T-cell (primary cell): ENCODE results near the gene FANCD2OS. TPM values are rescaled to one million over a fixed set of nuclear protein-coding genes. Genes with fewer than 3 reads are reported as not detected.
"Not testable (repeated sequence)": the region's sequence is repeated elsewhere in the genome, so short reads cannot be mapped to it uniquely, and the experiment has no call there.

ENCODE experiments used
- ATAC-seq, 4 experiments: fragments of 200-7000 bp in 3 of 4; fragments of 150-1000 bp in 1 of 4; cut with Tn5 transposase; replicated peaks in 1 of 4; 1 replicate in 3 of 4; 2 replicates in 1 of 4; pipeline ENCODE4 v1.10.0; 2021; ENCODE audit warnings: moderate library complexity in 3 of 4, mild to moderate bottlenecking in 2 of 4, moderate number of reproducible peaks in 1 of 4
- CTCF ChIA-PET, 2 donors: fragments of 300-600 bp; sonication (Branson Sonifier 250); formaldehyde crosslinking; loops; one replicate each; lab custom pipeline; 2022; ENCODE audit warnings: antibody characterized with exemption in 2 of 2; lab: Charles Lee
- POLR2A ChIA-PET, 2 donors: fragments of 300-600 bp; sonication (Branson Sonifier 250); formaldehyde crosslinking; loops; one replicate each; lab custom pipeline; 2022; ENCODE audit warnings: antibody characterized with exemption in 2 of 2; lab: Charles Lee
- DNase-seq, 35 experiments: peaks; one replicate each; pipeline versions ENCODE4 v3.0.0 to v3.0.0-alpha.2; 2013 to 2023
- H3K27ac ChIP-seq: one replicate; pipeline ENCODE4 v1.5.1; 2013; ENCODE audit warnings: low read length
- H3K27me3 ChIP-seq, 2 experiments: replicated peaks in 1 of 2; 1 replicate in 1 of 2; 2 replicates in 1 of 2; pipeline versions ENCODE4 v1.6.1 to v1.7.0; 2013; ENCODE audit warnings: low read length in 1 of 2, mixed read lengths in 1 of 2; ENCODE audit not compliant: control insufficient read depth in 2 of 2, insufficient read depth in 2 of 2; ENCODE audit errors: extremely low read depth in 1 of 2
- H3K36me3 ChIP-seq, 2 donors: 1 replicate in 1 of 2; 2 replicates in 1 of 2; pipeline versions ENCODE4 v1.6.1 to v1.7.0; 2013; ENCODE audit warnings: low read length in 1 of 2; ENCODE audit not compliant: control insufficient read depth in 2 of 2, insufficient read depth in 1 of 2; ENCODE audit errors: extremely low read depth in 1 of 2
- H3K4me1 ChIP-seq, 2 experiments: 1 replicate in 1 of 2; 2 replicates in 1 of 2; pipeline versions ENCODE4 v1.6.1 to v1.7.0; 2013; ENCODE audit warnings: low read length in 2 of 2, mixed read lengths in 1 of 2; ENCODE audit not compliant: insufficient read depth in 2 of 2, control insufficient read depth in 1 of 2; ENCODE audit errors: extremely low read depth in 1 of 2
- H3K4me3 ChIP-seq, 2 donors: 1 replicate in 1 of 2; 2 replicates in 1 of 2; pipeline versions ENCODE4 v1.5.1 to v1.7.0; 2013; ENCODE audit warnings: mild to moderate bottlenecking in 2 of 2, low read length in 1 of 2, moderate library complexity in 1 of 2; ENCODE audit not compliant: control insufficient read depth in 1 of 2; ENCODE audit errors: extremely low read depth in 1 of 2
- H3K9me3 ChIP-seq: 2 replicates; pipeline ENCODE4 v1.7.0; 2013
- H3K27ac Mint-ChIP-seq, 2 donors: one replicate each; pipeline ENCODE4 v1.8.0; 2020 to 2021; ENCODE audit warnings: mild to moderate bottlenecking in 2 of 2, mixed read lengths in 2 of 2
- H3K27me3 Mint-ChIP-seq, 2 donors: one replicate each; pipeline ENCODE4 v1.8.0; 2021 to 2022; ENCODE audit warnings: mixed read lengths in 2 of 2
- H3K36me3 Mint-ChIP-seq: one replicate; pipeline ENCODE4 v1.8.0; 2021; ENCODE audit warnings: mixed read lengths
- H3K4me1 Mint-ChIP-seq, 3 donors: one replicate each; pipeline ENCODE4 v1.8.0; 2020 to 2022; ENCODE audit warnings: mixed read lengths in 3 of 3, mild to moderate bottlenecking in 1 of 3
- H3K4me3 Mint-ChIP-seq, 3 donors: one replicate each; pipeline ENCODE4 v1.8.0; 2020 to 2022; ENCODE audit warnings: mild to moderate bottlenecking in 3 of 3, mixed read lengths in 3 of 3, moderate library complexity in 3 of 3
- H3K9me3 Mint-ChIP-seq, 3 donors: one replicate each; pipeline ENCODE4 v1.8.0; 2020 to 2022; ENCODE audit warnings: mixed read lengths in 3 of 3
- WGBS: methylation state at CpG from one replicate; pipeline ENCODE4 v1.1.5; 2013; ENCODE audit warnings: missing lambda C conversion rate; ENCODE audit not compliant: insufficient coverage; 5-methylcytosine and 5-hydroxymethylcytosine counted together
- total RNA-seq, 35 experiments: library from RNA in 6 of 35; stranded (reverse) in 6 of 35; fragments of 120-200 nt in 1 of 35; gene quantifications; one replicate each; pipeline versions ENCODE4 v1.2.1 to v1.2.4 and lab custom pipeline; 2013 to 2026

FANCD2OS gene
- total RNA-seq, 5 donors from 2014 or later (not counting 1 experiment from before 2014, with no cell fraction given): not detected

- no peaks in the 10 kb centered on the region for H3K27me3 ChIP-seq
- no peak overlapping the region for H3K27ac Mint-ChIP-seq
Observed at GRCh38 chr3:10090179-10090578, 17.9 kb downstream of the FANCD2OS start.

DNA sequence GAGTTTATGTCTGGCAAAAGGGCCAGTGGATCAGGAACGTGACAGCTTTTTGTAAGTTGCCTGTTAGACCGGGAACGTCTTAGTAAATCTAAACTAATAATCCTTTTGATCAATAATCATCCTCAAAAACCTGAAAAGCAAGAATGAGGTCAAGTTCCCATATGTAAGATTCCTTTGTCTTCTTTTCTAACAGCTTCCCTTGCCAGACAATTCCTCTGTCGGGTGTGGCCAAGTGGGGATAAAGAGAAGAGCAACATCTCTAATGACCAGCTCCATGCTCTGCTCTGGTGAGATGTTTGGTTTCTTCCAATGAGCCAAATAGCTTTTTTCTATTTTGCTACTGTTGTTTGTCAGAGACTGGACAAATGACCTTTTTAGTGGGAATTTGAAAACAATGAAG is 19.8 kb downstream of the FANCD2OS start:
- CTCF ChIA-PET: interaction anchor here in 1 of 2 donors (0.6 kb wide), 1 partner anchor 111 kb away, joined by 3 read pairs; no protein-coding TSS in a partner anchor
- Histone ChIP-seq H3K36me3 (peaks cover 6 to 14% of the 10 kb centered on the region in 2 donors), H3K4me3 (no peak overlapping the region), H3K27ac (no peak overlapping the region), H3K4me1 (no peaks in the 10 kb centered on the region), H3K27me3 (no peaks in the 10 kb centered on the region), H3K9me3 (no peaks in the 10 kb centered on the region)
- POLR2A ChIA-PET: no interaction called here
- Mint-ChIP-seq H3K4me1 (no peaks in the 10 kb centered on the region), H3K4me3 (no peak overlapping the region), H3K27ac (no peak overlapping the region), H3K27me3 (no peaks in the 10 kb centered on the region), H3K36me3 (peaks cover 32% of the 10 kb centered on the region), H3K9me3 (no peaks in the 10 kb centered on the region)
- no CpG with 5 or more reads among the region's 4 CpGs for WGBS
- ATAC-seq: no peak
- DNase-seq: no peak

More at GRCh38 chr3:10090179-10090578, 17.9 kb downstream of the FANCD2OS start:
- Mint-ChIP-seq H3K36me3 (peaks cover 30% of the 10 kb centered on the region), H3K27me3 (no peaks in the 10 kb centered on the region), H3K4me3 (no peak overlapping the region), H3K9me3 (no peaks in the 10 kb centered on the region), H3K4me1 (no peaks in the 10 kb centered on the region)
- Histone ChIP-seq H3K9me3 (no peaks in the 10 kb centered on the region), H3K36me3 (peaks cover 6 to 15% of the 10 kb centered on the region in 2 donors), H3K4me1 (no peaks in the 10 kb centered on the region), H3K27ac (no peak overlapping the region), H3K4me3 (no peak overlapping the region)
- ATAC-seq: no peak
- WGBS: 100% methylated on average over 3 of the region's 6 CpGs
- POLR2A ChIA-PET: no interaction called here
- CTCF ChIA-PET: interaction anchor here in 1 of 2 donors (0.7 kb wide), 1 partner anchor 160 kb away, joined by 8 read pairs; no protein-coding TSS in a partner anchor
- no peak for DNase-seq

- ATAC-seq: no peak
- Mint-ChIP-seq H3K9me3 (no peaks in the 10 kb centered on the region), H3K27me3 (no peaks in the 10 kb centered on the region), H3K4me3 (no peak overlapping the region), H3K36me3 (peaks cover 38% of the 10 kb centered on the region), H3K27ac (no peak overlapping the region), H3K4me1 (no peaks in the 10 kb centered on the region)
- WGBS: no CpG with 5 or more reads among the region's 1 CpG
- H3K9me3 ChIP-seq: no peaks in the 10 kb centered on the region
- no peaks in the 10 kb centered on the region for H3K4me1 ChIP-seq
- no peak overlapping the region for H3K27ac ChIP-seq
- H3K36me3 ChIP-seq: peaks cover 6 to 16% of the 10 kb centered on the region in 2 donors
- CTCF ChIA-PET: no interaction called here
- H3K4me3 ChIP-seq: no peak overlapping the region
- no peaks in the 10 kb centered on the region for H3K27me3 ChIP-seq
- POLR2A ChIA-PET: no interaction called here
- no peak for DNase-seq
Observed at GRCh38 chr3:10085738-10086137, 22.3 kb downstream of the FANCD2OS start.

DNA sequence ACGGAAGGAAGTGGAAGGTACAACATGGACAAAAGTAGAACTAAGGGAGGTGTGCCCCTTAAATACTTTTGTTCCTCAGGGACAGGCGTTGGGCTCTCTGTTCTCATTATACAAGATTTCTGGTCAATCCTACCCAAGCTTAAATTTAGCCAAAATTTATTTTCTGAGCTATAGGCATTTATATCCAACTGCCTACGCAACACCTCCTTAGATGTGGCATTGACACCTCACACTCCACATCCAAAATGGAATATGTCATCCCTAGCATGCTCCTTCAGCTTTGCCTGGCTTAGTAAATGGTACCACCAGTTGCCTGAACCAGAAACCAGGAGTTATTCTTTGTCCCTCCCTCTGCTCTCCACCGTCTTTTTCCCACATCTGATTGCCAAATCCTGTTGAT is 26.2 kb downstream of the FANCD2OS start:
- Mint-ChIP-seq H3K27ac (no peak overlapping the region), H3K4me1 (no peaks in the 10 kb centered on the region), H3K36me3 (peaks cover 31% of the 10 kb centered on the region), H3K4me3 (no peak overlapping the region), H3K27me3 (no peaks in the 10 kb centered on the region), H3K9me3 (no peaks in the 10 kb centered on the region)
- DNase-seq (no peak), ATAC-seq (no peak)
- CTCF ChIA-PET: interaction anchor here in 1 of 2 donors (0.6 kb wide), 1 partner anchor 19 kb away, joined by 3 read pairs; no protein-coding TSS in a partner anchor
- POLR2A ChIA-PET: interaction anchor here in 1 of 2 donors (0.5 to 0.6 kb wide), 2 partner anchors 79 to 416 kb away, joined by 3 to 5 read pairs; no protein-coding TSS in a partner anchor
- Histone ChIP-seq H3K9me3 (no peaks in the 10 kb centered on the region), H3K36me3 (peaks cover 0 to 10% of the 10 kb centered on the region in 2 donors), H3K4me1 (no peaks in the 10 kb centered on the region), H3K4me3 (no peak overlapping the region), H3K27ac (no peak overlapping the region), H3K27me3 (no peaks in the 10 kb centered on the region)
- 94% methylated on average over 2 of the region's 4 CpGs for WGBS

DNA sequence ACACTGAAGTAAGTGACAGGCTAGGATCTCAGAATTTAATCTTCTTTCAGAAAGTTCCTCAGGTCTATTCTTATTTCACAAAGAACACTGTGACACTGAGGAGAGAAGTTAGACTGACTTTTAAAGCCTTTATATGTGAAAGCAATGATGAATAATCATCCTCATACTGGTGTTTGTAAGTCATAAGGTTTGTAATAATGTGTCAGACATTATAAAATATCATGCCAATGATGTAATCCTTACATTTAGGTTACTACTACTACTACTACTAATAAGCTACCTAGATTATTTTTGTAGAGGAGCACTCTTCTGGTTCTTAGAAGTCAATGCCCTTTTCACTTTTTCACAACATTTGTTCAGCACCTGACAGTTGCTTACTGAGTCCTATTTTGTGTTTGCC is 33.4 kb downstream of the FANCD2OS start:
- H3K36me3 Mint-ChIP-seq: peaks cover 9% of the 10 kb centered on the region
- POLR2A ChIA-PET: no interaction called here
- DNase-seq (no peak), ATAC-seq (no peak)
- Histone ChIP-seq H3K27ac (no peak overlapping the region), H3K36me3 (no peaks in the 10 kb centered on the region), H3K4me1 (no peaks in the 10 kb centered on the region), H3K4me3 (no peak overlapping the region), H3K27me3 (no peaks in the 10 kb centered on the region), H3K9me3 (no peaks in the 10 kb centered on the region)
- H3K9me3 Mint-ChIP-seq: no peaks in the 10 kb centered on the region
- no peaks in the 10 kb centered on the region for H3K27me3 Mint-ChIP-seq
- CTCF ChIA-PET: no interaction called here
- no peak overlapping the region for H3K27ac Mint-ChIP-seq
- H3K4me1 Mint-ChIP-seq: no peaks in the 10 kb centered on the region
- no peak overlapping the region for H3K4me3 Mint-ChIP-seq

- H3K4me1 Mint-ChIP-seq, H3K4me1 ChIP-seq, H3K4me3 Mint-ChIP-seq, H3K4me3 ChIP-seq, CTCF ChIA-PET, H3K9me3 Mint-ChIP-seq, POLR2A ChIA-PET, H3K27me3 Mint-ChIP-seq, ATAC-seq, H3K36me3 ChIP-seq, H3K27me3 ChIP-seq, H3K27ac Mint-ChIP-seq, H3K9me3 ChIP-seq, DNase-seq, H3K27ac ChIP-seq: not testable (repeated sequence)
- no CpG with 5 or more reads among the region's 33 CpGs for WGBS
- H3K36me3 Mint-ChIP-seq: peaks cover 33% of the 10 kb centered on the region
Observed at GRCh38 chr3:10070077-10070476, 38.0 kb downstream of the FANCD2OS start.

GRCh38 chr3:10055097-10055496 is 53.0 kb downstream of the FANCD2OS start:
- H3K36me3 Mint-ChIP-seq: peaks cover 25% of the 10 kb centered on the region
- no peaks in the 10 kb centered on the region for H3K27me3 ChIP-seq
- ATAC-seq: no peak
- H3K9me3 Mint-ChIP-seq: no peaks in the 10 kb centered on the region
- H3K27me3 Mint-ChIP-seq: no peaks in the 10 kb centered on the region
- H3K9me3 ChIP-seq: no peaks in the 10 kb centered on the region
- H3K4me3 Mint-ChIP-seq: no peak overlapping the region
- no peak overlapping the region for H3K27ac Mint-ChIP-seq
- CTCF ChIA-PET: no interaction called here
- WGBS: no CpG with 5 or more reads among the region's 4 CpGs
- no peaks in the 10 kb centered on the region for H3K36me3 ChIP-seq
- no peaks in the 10 kb centered on the region for H3K4me1 Mint-ChIP-seq
- POLR2A ChIA-PET: no interaction called here
- no peak for DNase-seq
- H3K4me1 ChIP-seq: no peaks in the 10 kb centered on the region
- no peak overlapping the region for H3K4me3 ChIP-seq
- H3K27ac ChIP-seq: no peak overlapping the region
